ENCODE results near the gene NHLRC2. TPM values are rescaled to one million over a fixed set of nuclear protein-coding genes. Genes with fewer than 3 reads are reported as not detected.

NHLRC2 gene
- total RNA-seq, 1 donor from 2014 or later, result 13.4 TPM

GRCh38 chr10:113953505-113954272, 99.2 kb downstream of the NHLRC2 start:
- DNase-seq (ENCODE audit: low read depth) (no peak), FAIRE-seq (no peak)

GRCh38 chr10:113954409-113954808, 99.9 kb downstream of the NHLRC2 start:
- no peak for FAIRE-seq
- H3K36me3 ChIP-seq (ENCODE audit: control insufficient read depth, insufficient read depth, low read length), result no peaks in the 10 kb centered on the region
- DNase-seq (ENCODE audit: low read depth), result no peak
- H3K27me3 ChIP-seq (ENCODE audit: control insufficient read depth, insufficient read depth, low read length), result no peaks in the 10 kb centered on the region
- H3K4me3 ChIP-seq (ENCODE audit: low read depth, low read length), result no peak overlapping the region
- no peak for TF ChIP-seq CTCF (IDR thresholded peaks at IDR 0.05; ENCODE audit: insufficient read depth, low read length, severe bottlenecking)

More at GRCh38 chr10:113953505-113954272, 99.2 kb downstream of the NHLRC2 start:
- TF ChIP-seq CTCF (IDR thresholded peaks at IDR 0.05; ENCODE audit: insufficient read depth, low read length, severe bottlenecking), result no peak
- no peaks in the 10 kb centered on the region for H3K27me3 ChIP-seq (ENCODE audit: control insufficient read depth, insufficient read depth, low read length)
- H3K36me3 ChIP-seq (ENCODE audit: control insufficient read depth, insufficient read depth, low read length), result no peaks in the 10 kb centered on the region
- H3K4me3 ChIP-seq (ENCODE audit: low read depth, low read length), result no peak overlapping the region

GRCh38 chr10:113957013-113957412, 102.6 kb downstream of the NHLRC2 start:
- H3K36me3 ChIP-seq (ENCODE audit: control insufficient read depth, insufficient read depth, low read length), result no peaks in the 10 kb centered on the region
- TF ChIP-seq CTCF (IDR thresholded peaks at IDR 0.05; ENCODE audit: insufficient read depth, low read length, severe bottlenecking), result no peak
- DNase-seq (ENCODE audit: low read depth) (peak; percentile 48), FAIRE-seq (no peak)
- no peaks in the 10 kb centered on the region for H3K27me3 ChIP-seq (ENCODE audit: control insufficient read depth, insufficient read depth, low read length)
- no peak overlapping the region for H3K4me3 ChIP-seq (ENCODE audit: low read depth, low read length)

- DNase-seq (ENCODE audit: low read depth) (peak; percentile 86), FAIRE-seq (peak; percentile 66)
- no peak for TF ChIP-seq CTCF (IDR thresholded peaks at IDR 0.05; ENCODE audit: insufficient read depth, low read length, severe bottlenecking)
These were observed 104.3 kb downstream of the NHLRC2 start for GRCh38 chr10:113958631-113959382.

GRCh38 chr10:113959383-113959760, 104.9 kb downstream of the NHLRC2 start:
- no peaks in the 10 kb centered on the region for H3K27me3 ChIP-seq (ENCODE audit: control insufficient read depth, insufficient read depth, low read length)
- FAIRE-seq (no peak), DNase-seq (ENCODE audit: low read depth) (peak; percentile 39)
- H3K36me3 ChIP-seq (ENCODE audit: control insufficient read depth, insufficient read depth, low read length), result no peaks in the 10 kb centered on the region
- peak overlapping the region; percentile 0 for H3K4me3 ChIP-seq (ENCODE audit: low read depth, low read length)
- TF ChIP-seq CTCF (IDR thresholded peaks at IDR 0.05; ENCODE audit: insufficient read depth, low read length, severe bottlenecking), result no peak

More at GRCh38 chr10:113958631-113959382, 104.3 kb downstream of the NHLRC2 start:
- Histone ChIP-seq H3K27me3 (ENCODE audit: control insufficient read depth, insufficient read depth, low read length) (no peaks in the 10 kb centered on the region), H3K4me3 (ENCODE audit: low read depth, low read length) (peak overlapping the region; percentile 0), H3K36me3 (ENCODE audit: control insufficient read depth, insufficient read depth, low read length) (no peaks in the 10 kb centered on the region)
